Thyroid gland (tissue), 4 donors: ENCODE measurements around the gene WSCD2. TPM values are rescaled to one million over a fixed set of nuclear protein-coding genes. Genes with fewer than 3 reads are reported as not detected.
A peak's percentile ranks its signal among the peaks of the same experiment; 100 is the strongest.

Experiments
- DNase-seq, 2 donors: peaks; one replicate each; pipeline ENCODE4 v3.0.0-alpha.2; 2019
- H3K27ac ChIP-seq, 3 donors: fragments of 200-600 bp; sonication (generic); 1 replicate in 2 of 3; 2 replicates in 1 of 3; pipeline ENCODE4 v1.5.1; 2016 to 2019; ENCODE audit warnings: mild to moderate bottlenecking in 1 of 3, moderate library complexity in 1 of 3
- H3K27me3 ChIP-seq: fragments of 200-600 bp; sonication (generic); one replicate; pipeline ENCODE4 v1.5.1; 2019
- H3K36me3 ChIP-seq, 2 donors: fragments of 200-600 bp; sonication (generic); one replicate each; pipeline ENCODE4 v1.5.1; 2016 to 2019
- H3K4me1 ChIP-seq, 2 donors: fragments of 200-600 bp; sonication (generic); one replicate each; pipeline ENCODE4 v1.5.1; 2017 to 2019
- H3K4me3 ChIP-seq, 3 donors: fragments of 200-600 bp; sonication (generic); replicated peaks in 1 of 3; 1 replicate in 2 of 3; 2 replicates in 1 of 3; pipeline ENCODE4 v1.5.1; 2016; ENCODE audit warnings: mild to moderate bottlenecking in 1 of 3
- H3K9me3 ChIP-seq: fragments of 200-600 bp; sonication (generic); one replicate; pipeline ENCODE4 v1.5.1; 2017
- CTCF ChIP-seq, 6 experiments: fragments of 200-600 bp in 3 of 6; fragments of 450-650 bp in 3 of 6; sonication (generic) in 3 of 6; IDR thresholded peaks; one replicate each; pipeline ENCODE4 v1.5.1; 2016 to 2019; ENCODE audit warnings: antibody characterized with exemption in 6 of 6, mild to moderate bottlenecking in 2 of 6, inconsistent platforms in 1 of 6, moderate library complexity in 1 of 6
- POLR2A ChIP-seq, 2 donors: fragments of 450-650 bp; IDR thresholded peaks; one replicate each; pipeline ENCODE4 v1.6.1; 2017; ENCODE audit warnings: antibody characterized with exemption in 2 of 2, mild to moderate bottlenecking in 2 of 2, moderate library complexity in 1 of 2
- WGBS, 2 donors: methylation state at CpG; one replicate each; pipeline ENCODE4 v1.1.5; 2017; 5-methylcytosine and 5-hydroxymethylcytosine counted together
- intact Hi-C: fragments of 100-400 bp; cut with DNase I; formaldehyde crosslinking; loops from one replicate; pipeline ENCODE4 v1.15.1; 2023
- total RNA-seq, 4 donors: library from RNA; depleted of rRNA; stranded (reverse); fragments of >200 nt; gene quantifications; one replicate each; pipeline ENCODE4 v1.2.3, GENCODE V29; 2016

The WSCD2 gene
- total RNA-seq, 4 donors from 2014 or later: 35.5 to 117 (median 81.4) TPM

GRCh38 chr12:108148521-108149074 is 19.5 kb downstream of the WSCD2 start:
- H3K4me3 ChIP-seq: no peak overlapping the region
- TF ChIP-seq POLR2A (IDR thresholded peaks at IDR 0.05) (no peak), CTCF (IDR thresholded peaks at IDR 0.05) (no peak)
- H3K4me1 ChIP-seq: peaks cover 21 to 31% of the 10 kb centered on the region in 2 donors
- H3K27me3 ChIP-seq: no peaks in the 10 kb centered on the region
- 80 to 88% methylated on average over 3 of the region's 3 CpGs for WGBS, 2 donors
- no peaks in the 10 kb centered on the region for H3K9me3 ChIP-seq
- intact Hi-C loops: no loop called here
- no peaks in the 10 kb centered on the region for H3K36me3 ChIP-seq
- H3K27ac ChIP-seq: peak overlapping the region in 1 of 3 donors; percentile 13
- DNase-seq: no peak

- DNase-seq: no peak
- no peak overlapping the region for H3K27ac ChIP-seq
- peaks cover 12 to 23% of the 10 kb centered on the region in 2 donors for H3K4me1 ChIP-seq
- H3K9me3 ChIP-seq: no peaks in the 10 kb centered on the region
- H3K4me3 ChIP-seq: no peak overlapping the region
- WGBS, 2 donors: 88 to 90% methylated on average over 5 to 7 of the region's 7 CpGs
- intact Hi-C loops: no loop called here
- H3K36me3 ChIP-seq: no peaks in the 10 kb centered on the region
- TF ChIP-seq CTCF (IDR thresholded peaks at IDR 0.05) (no peak), POLR2A (IDR thresholded peaks at IDR 0.05) (no peak)
- H3K27me3 ChIP-seq: no peaks in the 10 kb centered on the region
Observed at GRCh38 chr12:108150436-108150835, 21.3 kb downstream of the WSCD2 start.

GRCh38 chr12:108151533-108152169 is 22.6 kb downstream of the WSCD2 start:
- no peak for TF ChIP-seq CTCF (IDR thresholded peaks at IDR 0.05)
- no peak for TF ChIP-seq POLR2A (IDR thresholded peaks at IDR 0.05)

GRCh38 chr12:108152170-108152538 is 23.1 kb downstream of the WSCD2 start:
- intact Hi-C loops: no loop called here
- Histone ChIP-seq H3K36me3 (no peaks in the 10 kb centered on the region), H3K4me1 (peaks cover 12 to 21% of the 10 kb centered on the region in 2 donors), H3K4me3 (no peak overlapping the region), H3K27ac (no peak overlapping the region), H3K27me3 (no peaks in the 10 kb centered on the region), H3K9me3 (no peaks in the 10 kb centered on the region)
- no peak for DNase-seq
- 80 to 88% methylated on average over 1 to 4 of the region's 4 CpGs for WGBS, 2 donors
- TF ChIP-seq POLR2A (IDR thresholded peaks at IDR 0.05): no peak

More at GRCh38 chr12:108151533-108152169, 22.6 kb downstream of the WSCD2 start:
- no peaks in the 10 kb centered on the region for H3K9me3 ChIP-seq
- H3K36me3 ChIP-seq: no peaks in the 10 kb centered on the region
- DNase-seq: no peak
- no peak overlapping the region for H3K4me3 ChIP-seq
- WGBS, 2 donors: 62 to 67% methylated on average over 12 of the region's 12 CpGs
- peaks cover 12 to 21% of the 10 kb centered on the region in 2 donors for H3K4me1 ChIP-seq
- no peaks in the 10 kb centered on the region for H3K27me3 ChIP-seq
- intact Hi-C loops: no loop called here
- H3K27ac ChIP-seq: no peak overlapping the region

DNA sequence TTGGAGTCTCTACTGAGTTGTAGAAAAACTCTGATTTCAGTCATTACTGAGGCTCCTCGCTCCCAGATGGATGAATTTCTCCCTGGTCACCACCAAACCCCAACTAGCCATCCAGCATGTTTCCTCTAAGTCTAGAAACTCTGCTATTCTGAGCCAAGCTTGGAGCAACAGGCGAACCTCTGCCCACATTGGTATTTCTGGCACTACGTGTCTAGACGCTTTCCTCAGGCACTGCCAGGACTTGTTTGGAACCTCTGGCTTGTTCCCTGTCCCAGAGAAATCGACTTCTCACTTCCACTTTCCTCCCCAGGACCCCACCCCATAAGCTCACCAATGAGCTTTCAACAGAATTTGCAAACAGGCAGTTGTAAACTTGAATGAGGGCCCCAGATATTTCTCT is 27.6 kb downstream of the WSCD2 start:
- WGBS, 2 donors: 73 to 82% methylated on average over 5 of the region's 5 CpGs
- Histone ChIP-seq H3K4me1 (peaks cover 7 to 8% of the 10 kb centered on the region in 2 donors), H3K4me3 (no peak overlapping the region), H3K27me3 (no peaks in the 10 kb centered on the region), H3K27ac (no peak overlapping the region), H3K9me3 (no peaks in the 10 kb centered on the region), H3K36me3 (no peaks in the 10 kb centered on the region)
- intact Hi-C loops: no loop called here
- no peak for DNase-seq
- no peak for TF ChIP-seq CTCF (IDR thresholded peaks at IDR 0.05)
- TF ChIP-seq POLR2A (IDR thresholded peaks at IDR 0.05): no peak
